Ovary (tissue), 3 donors: ENCODE data around the gene TRIP13.

Experiments
- EP300 ChIP-seq: sonication (generic); formaldehyde crosslinking; IDR thresholded peaks from one replicate; pipeline ENCODE4 v1.6.1; 2017; ENCODE audit warnings: antibody characterized with exemption
- TF ChIP-seq, protein P1 (sequence below), 3 donors: fragments of 450-650 bp in 2 of 3; fragments of 200-600 bp in 1 of 3; IDR thresholded peaks; one replicate each; pipeline versions ENCODE4 v1.5.1 to v1.8.0; 2016 to 2022; ENCODE audit warnings: antibody characterized with exemption in 3 of 3, mild to moderate bottlenecking in 1 of 3
- donor health status: DM: no; HTN: no; CAD: no.

DNA sequence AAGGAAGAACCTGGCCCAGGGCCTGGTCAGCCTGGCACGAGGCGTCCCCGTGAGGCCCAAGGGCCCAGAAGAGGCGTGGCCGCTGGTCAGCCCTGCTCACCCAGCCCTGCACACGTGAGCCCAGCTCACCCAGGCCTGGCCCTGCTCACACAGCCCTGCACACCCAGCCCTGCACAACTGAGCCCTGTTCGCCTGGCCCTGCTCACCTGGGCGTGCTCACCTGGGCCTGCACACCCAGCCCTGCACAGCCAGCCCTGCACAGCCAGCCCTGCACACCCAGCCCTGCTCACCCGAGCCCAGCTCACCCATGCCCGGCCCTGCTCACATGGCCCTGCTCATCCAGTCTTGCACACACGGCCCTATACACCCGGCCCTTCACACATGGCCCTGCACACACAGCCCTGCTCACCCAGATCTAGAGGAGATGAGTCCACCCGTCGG lies 44.0 kb upstream of the TRIP13 start:
- TF ChIP-seq, protein P1, sequence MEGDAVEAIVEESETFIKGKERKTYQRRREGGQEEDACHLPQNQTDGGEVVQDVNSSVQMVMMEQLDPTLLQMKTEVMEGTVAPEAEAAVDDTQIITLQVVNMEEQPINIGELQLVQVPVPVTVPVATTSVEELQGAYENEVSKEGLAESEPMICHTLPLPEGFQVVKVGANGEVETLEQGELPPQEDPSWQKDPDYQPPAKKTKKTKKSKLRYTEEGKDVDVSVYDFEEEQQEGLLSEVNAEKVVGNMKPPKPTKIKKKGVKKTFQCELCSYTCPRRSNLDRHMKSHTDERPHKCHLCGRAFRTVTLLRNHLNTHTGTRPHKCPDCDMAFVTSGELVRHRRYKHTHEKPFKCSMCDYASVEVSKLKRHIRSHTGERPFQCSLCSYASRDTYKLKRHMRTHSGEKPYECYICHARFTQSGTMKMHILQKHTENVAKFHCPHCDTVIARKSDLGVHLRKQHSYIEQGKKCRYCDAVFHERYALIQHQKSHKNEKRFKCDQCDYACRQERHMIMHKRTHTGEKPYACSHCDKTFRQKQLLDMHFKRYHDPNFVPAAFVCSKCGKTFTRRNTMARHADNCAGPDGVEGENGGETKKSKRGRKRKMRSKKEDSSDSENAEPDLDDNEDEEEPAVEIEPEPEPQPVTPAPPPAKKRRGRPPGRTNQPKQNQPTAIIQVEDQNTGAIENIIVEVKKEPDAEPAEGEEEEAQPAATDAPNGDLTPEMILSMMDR (IDR thresholded peaks at IDR 0.05), result no peak
- TF ChIP-seq EP300, result no peak
